Body of pancreas (tissue), 4 donors: ENCODE measurements around the gene KCND2. TPM values are rescaled to one million over a fixed set of nuclear protein-coding genes. Genes with fewer than 3 reads are reported as not detected.

Experiments
- ATAC-seq: fragments of 150-250 bp; one replicate; pipeline ENCODE4 v1.9.1; 2016
- DNase-seq, 4 donors: peaks; one replicate each; pipeline ENCODE4 v3.0.0-alpha.2; 2019
- H3K27ac ChIP-seq, 4 donors: fragments of 200-600 bp; sonication (generic); 1 replicate in 3 of 4; 2 replicates in 1 of 4; pipeline versions ENCODE4 v1.5.1 to v1.6.1; 2016 to 2019; ENCODE audit warnings: mild to moderate bottlenecking in 1 of 4, mixed read lengths in 1 of 4, moderate library complexity in 1 of 4
- H3K27me3 ChIP-seq, 2 donors: fragments of 200-600 bp; sonication (generic); one replicate each; pipeline ENCODE4 v1.6.0; 2016; ENCODE audit warnings: mild to moderate bottlenecking in 1 of 2
- H3K36me3 ChIP-seq, 2 donors: fragments of 200-600 bp; sonication (generic); replicated peaks in 1 of 2; 2 replicates each; pipeline ENCODE4 v1.5.1; 2016; ENCODE audit warnings: low read depth in 2 of 2; ENCODE audit not compliant: insufficient read depth in 1 of 2
- H3K4me1 ChIP-seq: fragments of 200-600 bp; sonication (generic); one replicate; pipeline ENCODE4 v1.6.0; 2016
- H3K4me3 ChIP-seq, 2 donors: fragments of 200-600 bp; sonication (generic); 1 replicate in 1 of 2; 2 replicates in 1 of 2; pipeline ENCODE4 v1.5.1; 2016 to 2019
- H3K9me3 ChIP-seq, 3 donors: fragments of 200-600 bp; sonication (generic); 1 replicate in 2 of 3; 2 replicates in 1 of 3; pipeline ENCODE4 v1.5.1; 2016
- CTCF ChIP-seq, 7 experiments: fragments of 450-650 bp in 4 of 7; fragments of 200-600 bp in 3 of 7; sonication (generic) in 3 of 7; IDR thresholded peaks; one replicate each; pipeline ENCODE4 v1.5.1; 2016 to 2019; ENCODE audit warnings: antibody characterized with exemption in 7 of 7
- POLR2A ChIP-seq, 3 donors: fragments of 450-650 bp; IDR thresholded peaks; one replicate each; pipeline ENCODE4 v1.6.1; 2016; ENCODE audit warnings: antibody characterized with exemption in 3 of 3, mild to moderate bottlenecking in 2 of 3
- WGBS, 2 donors: methylation state at CpG; one replicate each; pipeline ENCODE4 v1.1.5; 2017; 5-methylcytosine and 5-hydroxymethylcytosine counted together
- intact Hi-C: fragments of 100-400 bp; cut with DNase I; formaldehyde crosslinking; loops from one replicate; pipeline ENCODE4 v1.15.1; 2023
- small RNA-seq: library from RNA; depleted of rRNA; stranded (forward); fragments of <200 nt; gene quantifications from one replicate; pipeline ENCODE3, GENCODE V24; 2016
- total RNA-seq, 2 donors: library from RNA; depleted of rRNA; stranded (reverse); fragments of >200 nt; gene quantifications; one replicate each; pipeline ENCODE4 v1.1.0, GENCODE V29; 2016

Gene KCND2
- total RNA-seq, 2 donors from 2014 or later = 0.52 to 0.66 TPM

DNA sequence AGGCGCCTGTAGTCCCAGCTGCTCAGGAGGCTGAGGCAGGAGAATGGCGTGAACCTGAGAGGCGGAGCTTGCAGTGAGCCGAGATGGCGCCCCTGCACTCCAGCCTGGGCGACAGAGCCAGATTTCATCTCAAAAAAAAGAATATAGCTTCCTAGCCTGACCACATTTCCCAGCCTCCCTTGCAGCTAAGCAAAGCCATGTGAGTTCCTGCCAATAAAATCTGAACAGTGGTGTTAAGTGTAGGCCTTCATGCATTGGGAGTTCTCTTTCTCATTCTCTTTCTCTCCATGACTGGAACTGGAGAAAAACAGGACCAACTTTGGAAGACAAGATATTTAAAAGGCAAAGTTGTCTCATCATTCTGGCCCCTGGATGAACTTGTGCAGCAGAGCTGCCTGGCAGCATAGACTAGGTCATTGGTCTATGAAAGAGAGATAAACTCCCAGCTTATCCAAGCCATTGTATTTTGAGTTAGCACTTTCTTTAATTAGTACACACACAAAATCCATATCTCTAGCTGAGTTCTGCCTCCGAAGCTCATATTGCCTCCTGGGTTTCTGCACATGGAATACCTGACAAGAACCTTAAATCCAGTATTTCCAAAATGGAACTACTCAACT is 524.2 kb downstream of the KCND2 start:
- Histone ChIP-seq H3K4me1 (peaks cover 23% of the 10 kb centered on the region), H3K9me3 (no peaks in the 10 kb centered on the region), H3K27me3 (no peaks in the 10 kb centered on the region), H3K4me3 (no peak overlapping the region), H3K36me3 (no peaks in the 10 kb centered on the region), H3K27ac (no peak overlapping the region)
- 98% methylated on average over 7 of the region's 7 CpGs for WGBS, 2 donors
- TF ChIP-seq POLR2A (IDR thresholded peaks at IDR 0.05) = no peak
- TF ChIP-seq CTCF (IDR thresholded peaks at IDR 0.05) = no peak
- ATAC-seq = no peak
- DNase-seq = no peak
- intact Hi-C loops = no loop called here

- ATAC-seq (no peak), DNase-seq (no peak)
- Histone ChIP-seq H3K27me3 (no peaks in the 10 kb centered on the region), H3K36me3 (no peaks in the 10 kb centered on the region), H3K4me3 (no peak overlapping the region), H3K27ac (no peak overlapping the region), H3K9me3 (no peaks in the 10 kb centered on the region), H3K4me1 (peaks cover 16% of the 10 kb centered on the region)
- 86 to 91% methylated on average over 1 of the region's 1 CpG for WGBS, 2 donors
- TF ChIP-seq POLR2A (IDR thresholded peaks at IDR 0.05) (no peak), CTCF (IDR thresholded peaks at IDR 0.05) (no peak)
- intact Hi-C loops = no loop called here
These were observed 526.2 kb downstream of the KCND2 start for GRCh38 chr7:120799147-120799546.

Small RNA genes within 50 kb of the gene (small RNA-seq; reads per million reads assigned to genes)
- gene RNU6-581P = not detected
